GM20000 (cell line): ENCODE data around the gene STEAP1B.

Source experiments
- DNase-seq: peaks from one replicate; pipeline ENCODE4 v3.0.0; 2012; ENCODE audit warnings: low spot score
- TF ChIP-seq, protein P1 (sequence below): IDR thresholded peaks from 2 replicates; pipeline ENCODE4 v1.5.1; 2012; ENCODE audit warnings: mild to moderate bottlenecking, control low read depth; ENCODE audit errors: extremely low read depth, missing control alignments

Gene STEAP1B

DNA sequence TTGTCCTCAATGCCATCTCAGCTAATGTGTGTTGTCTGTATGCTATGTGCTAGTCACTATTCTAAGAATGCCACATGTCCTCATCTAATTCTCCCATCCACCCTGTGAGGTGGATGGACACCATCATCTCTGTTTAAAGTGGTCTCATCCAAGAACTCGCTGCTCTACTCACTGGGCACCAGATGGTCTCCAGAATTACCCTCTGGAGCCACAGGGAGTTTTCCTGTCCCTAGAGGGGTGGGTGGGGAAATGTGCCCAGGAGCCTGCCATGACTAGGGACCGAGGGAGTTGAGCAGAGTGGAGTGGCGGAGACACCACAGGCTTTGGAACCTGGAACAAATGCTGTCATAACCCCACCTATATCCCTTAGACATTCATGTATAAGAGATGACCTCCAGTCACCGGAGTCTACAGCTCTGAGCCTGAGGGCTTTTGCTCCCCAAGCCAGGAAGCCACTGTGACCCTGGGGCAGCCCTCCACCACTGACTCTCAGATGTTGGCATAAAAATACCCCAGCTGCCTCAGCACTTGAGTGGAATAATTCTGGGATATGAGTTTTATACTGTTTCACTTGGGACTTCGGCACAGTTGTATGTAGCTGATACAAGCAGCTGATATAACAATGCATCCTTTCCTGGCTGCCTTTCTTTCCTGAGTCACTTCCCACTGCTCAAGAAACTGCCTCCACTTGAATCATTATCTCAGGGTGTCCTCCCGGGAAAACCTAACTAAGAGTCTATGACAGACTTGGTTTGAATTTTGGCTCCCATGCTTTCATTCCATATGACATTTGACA is 81.5 kb downstream of the STEAP1B start:
- no peak for DNase-seq
- TF ChIP-seq, protein P1, sequence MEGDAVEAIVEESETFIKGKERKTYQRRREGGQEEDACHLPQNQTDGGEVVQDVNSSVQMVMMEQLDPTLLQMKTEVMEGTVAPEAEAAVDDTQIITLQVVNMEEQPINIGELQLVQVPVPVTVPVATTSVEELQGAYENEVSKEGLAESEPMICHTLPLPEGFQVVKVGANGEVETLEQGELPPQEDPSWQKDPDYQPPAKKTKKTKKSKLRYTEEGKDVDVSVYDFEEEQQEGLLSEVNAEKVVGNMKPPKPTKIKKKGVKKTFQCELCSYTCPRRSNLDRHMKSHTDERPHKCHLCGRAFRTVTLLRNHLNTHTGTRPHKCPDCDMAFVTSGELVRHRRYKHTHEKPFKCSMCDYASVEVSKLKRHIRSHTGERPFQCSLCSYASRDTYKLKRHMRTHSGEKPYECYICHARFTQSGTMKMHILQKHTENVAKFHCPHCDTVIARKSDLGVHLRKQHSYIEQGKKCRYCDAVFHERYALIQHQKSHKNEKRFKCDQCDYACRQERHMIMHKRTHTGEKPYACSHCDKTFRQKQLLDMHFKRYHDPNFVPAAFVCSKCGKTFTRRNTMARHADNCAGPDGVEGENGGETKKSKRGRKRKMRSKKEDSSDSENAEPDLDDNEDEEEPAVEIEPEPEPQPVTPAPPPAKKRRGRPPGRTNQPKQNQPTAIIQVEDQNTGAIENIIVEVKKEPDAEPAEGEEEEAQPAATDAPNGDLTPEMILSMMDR, result no peak

DNA sequence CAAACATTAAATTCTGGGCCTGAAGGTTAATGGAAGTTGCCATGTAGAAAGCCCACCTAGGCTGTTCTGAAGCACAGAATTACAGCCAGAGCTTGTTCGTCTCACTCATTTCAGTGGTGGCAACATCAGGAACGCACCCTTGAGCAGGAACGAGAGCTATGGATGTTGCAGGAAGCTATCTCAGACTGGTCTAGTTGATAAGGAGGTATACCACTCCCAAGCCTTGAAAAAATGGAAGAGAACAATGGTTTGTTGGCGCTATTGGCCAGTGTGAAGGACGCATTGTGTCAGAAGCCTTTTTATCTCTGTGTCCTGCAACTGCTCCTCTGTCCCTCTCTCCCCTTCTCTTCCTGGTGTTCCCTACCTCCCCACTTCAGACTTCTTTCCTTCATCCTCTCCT is 82.1 kb downstream of the STEAP1B start:
- TF ChIP-seq, protein P1, result no peak
- DNase-seq, result no peak

GRCh38 chr7:22417349-22417748 is 82.6 kb downstream of the STEAP1B start:
- TF ChIP-seq, protein P1, result no peak
- DNase-seq, result no peak

GRCh38 chr7:22414424-22414823 is 85.6 kb downstream of the STEAP1B start:
- DNase-seq, result no peak
- TF ChIP-seq, protein P1, result no peak

- TF ChIP-seq, protein P1, result no peak
- no peak for DNase-seq
These were observed 86.8 kb downstream of the STEAP1B start for GRCh38 chr7:22413211-22413610.

DNA sequence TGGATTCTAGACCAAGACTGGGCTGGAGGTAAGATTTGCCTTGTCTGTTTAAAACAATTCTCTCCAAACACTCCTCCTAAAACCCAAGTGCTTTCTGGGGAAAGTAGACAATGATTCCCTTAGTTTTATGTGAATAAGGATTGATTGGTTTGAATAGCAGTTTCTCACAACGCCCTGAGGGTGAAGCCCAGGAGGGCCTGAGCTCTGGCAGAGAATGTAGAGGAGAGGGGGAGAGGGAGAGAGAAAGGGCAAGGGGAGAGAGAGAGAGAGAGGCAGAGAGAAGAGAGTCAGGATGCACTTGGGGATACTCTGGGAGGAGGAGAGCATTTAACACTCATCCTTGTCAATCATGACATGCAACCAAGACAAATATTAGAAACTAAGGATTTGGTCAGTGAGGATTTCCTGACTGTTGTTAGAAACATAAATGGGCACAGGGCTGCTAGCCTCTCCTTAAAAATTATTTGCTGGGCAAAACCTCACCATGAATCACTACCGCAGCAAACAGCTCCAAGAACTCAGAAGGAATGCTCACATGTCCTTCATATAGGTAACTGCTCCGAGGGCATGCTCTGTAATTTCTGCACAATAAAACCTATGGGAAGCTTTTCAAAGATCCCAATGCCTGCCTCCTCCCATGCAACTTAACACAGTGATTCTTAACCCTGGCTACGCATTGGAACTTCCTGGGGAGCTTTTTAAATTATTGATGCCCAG is 87.9 kb downstream of the STEAP1B start:
- TF ChIP-seq, protein P1, result no peak
- DNase-seq, result no peak

- DNase-seq, result no peak
- TF ChIP-seq, protein P1, result no peak
These were observed 93.3 kb downstream of the STEAP1B start for GRCh38 chr7:22406715-22407114.
